ENCODE results near the gene KRT82.

KRT82 gene

DNA sequence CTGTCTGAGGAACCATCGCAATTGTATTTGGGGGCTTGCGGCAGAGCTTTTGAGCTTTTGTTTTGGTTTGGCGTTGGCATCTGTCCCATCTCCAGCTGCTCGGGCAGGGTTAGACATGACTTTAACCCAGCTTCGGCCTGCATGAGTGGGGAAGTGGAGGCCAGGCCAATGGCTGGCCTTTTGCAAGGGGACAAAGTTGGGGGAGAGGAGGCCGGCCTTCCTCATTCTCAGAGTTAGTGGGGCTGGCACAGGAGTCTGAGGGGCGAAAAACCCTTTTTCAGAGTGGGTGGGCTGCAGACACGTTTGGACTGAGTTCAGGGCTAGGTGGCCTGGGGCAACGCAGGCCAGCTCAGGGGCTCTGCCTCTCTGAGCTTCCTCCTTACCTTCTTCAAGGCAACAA, 5.2 kb downstream of the KRT82 start:
- TF ChIP-seq FOXP2 (optimal IDR thresholded peaks at IDR 0.05; ENCODE audit: borderline replicate concordance, extremely low read depth, extremely low read length, insufficient read depth) = no peak
- no peak for TF ChIP-seq TAF1 (IDR thresholded peaks at IDR 0.05; ENCODE audit: borderline replicate concordance, insufficient read depth, low read length)
- TF ChIP-seq POLR2AphosphoS5 (IDR thresholded peaks at IDR 0.05; ENCODE audit: low read depth, low read length) = no peak
- TF ChIP-seq SIN3A (IDR thresholded peaks at IDR 0.05; ENCODE audit: borderline replicate concordance, insufficient read depth, low read length) = no peak
- TF ChIP-seq, protein P1, sequence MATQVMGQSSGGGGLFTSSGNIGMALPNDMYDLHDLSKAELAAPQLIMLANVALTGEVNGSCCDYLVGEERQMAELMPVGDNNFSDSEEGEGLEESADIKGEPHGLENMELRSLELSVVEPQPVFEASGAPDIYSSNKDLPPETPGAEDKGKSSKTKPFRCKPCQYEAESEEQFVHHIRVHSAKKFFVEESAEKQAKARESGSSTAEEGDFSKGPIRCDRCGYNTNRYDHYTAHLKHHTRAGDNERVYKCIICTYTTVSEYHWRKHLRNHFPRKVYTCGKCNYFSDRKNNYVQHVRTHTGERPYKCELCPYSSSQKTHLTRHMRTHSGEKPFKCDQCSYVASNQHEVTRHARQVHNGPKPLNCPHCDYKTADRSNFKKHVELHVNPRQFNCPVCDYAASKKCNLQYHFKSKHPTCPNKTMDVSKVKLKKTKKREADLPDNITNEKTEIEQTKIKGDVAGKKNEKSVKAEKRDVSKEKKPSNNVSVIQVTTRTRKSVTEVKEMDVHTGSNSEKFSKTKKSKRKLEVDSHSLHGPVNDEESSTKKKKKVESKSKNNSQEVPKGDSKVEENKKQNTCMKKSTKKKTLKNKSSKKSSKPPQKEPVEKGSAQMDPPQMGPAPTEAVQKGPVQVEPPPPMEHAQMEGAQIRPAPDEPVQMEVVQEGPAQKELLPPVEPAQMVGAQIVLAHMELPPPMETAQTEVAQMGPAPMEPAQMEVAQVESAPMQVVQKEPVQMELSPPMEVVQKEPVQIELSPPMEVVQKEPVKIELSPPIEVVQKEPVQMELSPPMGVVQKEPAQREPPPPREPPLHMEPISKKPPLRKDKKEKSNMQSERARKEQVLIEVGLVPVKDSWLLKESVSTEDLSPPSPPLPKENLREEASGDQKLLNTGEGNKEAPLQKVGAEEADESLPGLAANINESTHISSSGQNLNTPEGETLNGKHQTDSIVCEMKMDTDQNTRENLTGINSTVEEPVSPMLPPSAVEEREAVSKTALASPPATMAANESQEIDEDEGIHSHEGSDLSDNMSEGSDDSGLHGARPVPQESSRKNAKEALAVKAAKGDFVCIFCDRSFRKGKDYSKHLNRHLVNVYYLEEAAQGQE (IDR thresholded peaks at IDR 0.05; ENCODE audit: insufficient read depth in 1 of 2, low read depth in 2 of 2, low read length in 2 of 2) = no peak

- TF ChIP-seq, protein P1 (IDR thresholded peaks at IDR 0.05; ENCODE audit: insufficient read depth in 1 of 2, low read depth in 2 of 2, low read length in 2 of 2) = no peak
Observed at GRCh38 chr12:52399756-52400155, 6.4 kb downstream of the KRT82 start.

DNA sequence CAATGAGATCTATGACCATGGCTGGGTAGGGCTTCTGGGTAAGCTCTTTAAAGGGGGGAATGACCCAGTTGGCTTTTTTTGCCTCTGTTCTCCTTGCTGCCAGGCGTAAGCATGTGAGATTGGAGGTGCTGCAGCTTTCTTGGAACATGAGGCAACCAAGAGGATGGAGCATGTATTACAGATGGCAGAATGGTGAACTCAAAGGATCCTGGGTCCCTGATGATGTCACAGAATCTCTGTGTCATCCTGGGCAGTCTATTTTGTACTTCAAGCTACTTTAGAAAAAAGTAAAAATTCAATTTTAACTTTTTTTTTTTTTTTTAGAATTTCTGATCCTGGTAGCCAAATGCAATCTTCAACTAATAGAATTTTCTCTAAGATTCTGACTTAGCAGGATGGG, 8.0 kb downstream of the KRT82 start:
- TF ChIP-seq TAF1 (IDR thresholded peaks at IDR 0.05; ENCODE audit: borderline replicate concordance, insufficient read depth, low read length) (no peak), POLR2AphosphoS5 (IDR thresholded peaks at IDR 0.05; ENCODE audit: low read depth, low read length) (no peak), SIN3A (IDR thresholded peaks at IDR 0.05; ENCODE audit: borderline replicate concordance, insufficient read depth, low read length) (no peak), FOXP2 (optimal IDR thresholded peaks at IDR 0.05; ENCODE audit: borderline replicate concordance, extremely low read depth, extremely low read length, insufficient read depth) (no peak)
- TF ChIP-seq, protein P1 (IDR thresholded peaks at IDR 0.05; ENCODE audit: insufficient read depth in 1 of 2, low read depth in 2 of 2, low read length in 2 of 2) = no peak

- TF ChIP-seq TAF1 (IDR thresholded peaks at IDR 0.05; ENCODE audit: borderline replicate concordance, insufficient read depth, low read length) (no peak), POLR2AphosphoS5 (IDR thresholded peaks at IDR 0.05; ENCODE audit: low read depth, low read length) (no peak), FOXP2 (optimal IDR thresholded peaks at IDR 0.05; ENCODE audit: borderline replicate concordance, extremely low read depth, extremely low read length, insufficient read depth) (no peak), SIN3A (IDR thresholded peaks at IDR 0.05; ENCODE audit: borderline replicate concordance, insufficient read depth, low read length) (no peak)
- TF ChIP-seq, protein P1 (IDR thresholded peaks at IDR 0.05; ENCODE audit: insufficient read depth in 1 of 2, low read depth in 2 of 2, low read length in 2 of 2) = no peak
Observed at GRCh38 chr12:52396656-52397055, 9.5 kb downstream of the KRT82 start.

GRCh38 chr12:52395761-52396434, 10.2 kb downstream of the KRT82 start:
- TF ChIP-seq, protein P1 (IDR thresholded peaks at IDR 0.05; ENCODE audit: insufficient read depth in 1 of 2, low read depth in 2 of 2, low read length in 2 of 2) = no peak
- TF ChIP-seq POLR2AphosphoS5 (IDR thresholded peaks at IDR 0.05; ENCODE audit: low read depth, low read length) (no peak), SIN3A (IDR thresholded peaks at IDR 0.05; ENCODE audit: borderline replicate concordance, insufficient read depth, low read length) (no peak), FOXP2 (optimal IDR thresholded peaks at IDR 0.05; ENCODE audit: borderline replicate concordance, extremely low read depth, extremely low read length, insufficient read depth) (no peak), TAF1 (IDR thresholded peaks at IDR 0.05; ENCODE audit: borderline replicate concordance, insufficient read depth, low read length) (no peak)
